Urinary bladder (tissue), 4 donors: ENCODE results near the gene ARHGAP24. TPM values are rescaled to one million over a fixed set of nuclear protein-coding genes. Genes with fewer than 3 reads are reported as not detected.
"Not testable (repeated sequence)": the region's sequence is repeated elsewhere in the genome, so short reads cannot be mapped to it uniquely, and the experiment has no call there.

ENCODE experiments used
- DNase-seq: peaks from one replicate; pipeline ENCODE4 v3.0.0-alpha.2; 2015; ENCODE audit errors: extremely low spot score
- H3K27ac ChIP-seq: one replicate; pipeline ENCODE4 v1.5.1; 2013; ENCODE audit warnings: low read depth, mild to moderate bottlenecking, moderate library complexity
- H3K36me3 ChIP-seq: one replicate; pipeline ENCODE4 v1.6.1; 2013; ENCODE audit warnings: mild to moderate bottlenecking, moderate library complexity; ENCODE audit not compliant: insufficient read depth
- H3K4me1 ChIP-seq: one replicate; pipeline ENCODE4 v1.6.1; 2013; ENCODE audit warnings: mild to moderate bottlenecking, moderate library complexity; ENCODE audit not compliant: insufficient read depth
- H3K4me3 ChIP-seq: one replicate; pipeline ENCODE4 v1.5.1; 2013; ENCODE audit warnings: low read depth, low read length
- WGBS: extraction: QIAGEN DNeasy Blood & Tissue Kit; methylation state at CpG from one replicate; pipeline ENCODE4 v1.1.7; 2013; 5-methylcytosine and 5-hydroxymethylcytosine counted together
- polyA plus RNA-seq: library from polyadenylated mRNA; stranded (reverse); fragments of 200-250 nt; gene quantifications from one replicate; pipeline ENCODE4 v1.2.3, GENCODE V29; 2013
- total RNA-seq: library from RNA; depleted of rRNA; stranded (reverse); fragments of >200 nt; gene quantifications from one replicate; pipeline ENCODE4 v1.2.3, GENCODE V29; 2014
- donor health status: healthy with polysubstance abuse.
- donor health status: healthy.

Gene ARHGAP24
- total and polyA plus RNA-seq, 2 donors: 17.5 to 81.0 TPM

- no peak for DNase-seq
- Histone ChIP-seq H3K36me3 (no peaks in the 10 kb centered on the region), H3K4me3 (no peak overlapping the region), H3K27ac (no peak overlapping the region), H3K4me1 (no peaks in the 10 kb centered on the region)
- 81% methylated on average over 2 of the region's 2 CpGs for WGBS
Measured at GRCh38 chr4:85798012-85798770, 323.2 kb downstream of the ARHGAP24 start.

- 88% methylated on average over 4 of the region's 4 CpGs for WGBS
- no peaks in the 10 kb centered on the region for H3K36me3 ChIP-seq
- no peak overlapping the region for H3K4me3 ChIP-seq
- no peaks in the 10 kb centered on the region for H3K4me1 ChIP-seq
- no peak overlapping the region for H3K27ac ChIP-seq
- DNase-seq: no peak
Measured at GRCh38 chr4:85803856-85804255, 328.9 kb downstream of the ARHGAP24 start.

GRCh38 chr4:85805891-85806290 lies 330.9 kb downstream of the ARHGAP24 start:
- Histone ChIP-seq H3K4me1 (no peaks in the 10 kb centered on the region), H3K27ac (no peak overlapping the region), H3K36me3 (no peaks in the 10 kb centered on the region), H3K4me3 (no peak overlapping the region)
- 68% methylated on average over 1 of the region's 1 CpG for WGBS
- DNase-seq: no peak

GRCh38 chr4:85806334-85806733 lies 331.4 kb downstream of the ARHGAP24 start:
- no peak overlapping the region for H3K4me3 ChIP-seq
- H3K27ac ChIP-seq: no peak overlapping the region
- DNase-seq: no peak
- H3K4me1 ChIP-seq: no peaks in the 10 kb centered on the region
- no peaks in the 10 kb centered on the region for H3K36me3 ChIP-seq

- no peak for DNase-seq
- H3K36me3 ChIP-seq: no peaks in the 10 kb centered on the region
- H3K4me3 ChIP-seq: no peak overlapping the region
- WGBS: 62% methylated on average over 3 of the region's 3 CpGs
- H3K27ac ChIP-seq: no peak overlapping the region
- no peaks in the 10 kb centered on the region for H3K4me1 ChIP-seq
Measured at GRCh38 chr4:85807247-85807950, 332.4 kb downstream of the ARHGAP24 start.

- WGBS: 40% methylated on average over 2 of the region's 2 CpGs
- Histone ChIP-seq H3K27ac (no peak overlapping the region), H3K4me3 (no peak overlapping the region), H3K4me1 (no peaks in the 10 kb centered on the region), H3K36me3 (no peaks in the 10 kb centered on the region)
- DNase-seq: no peak
Measured at GRCh38 chr4:85808104-85808503, 333.2 kb downstream of the ARHGAP24 start.

- no peak overlapping the region for H3K27ac ChIP-seq
- H3K4me1 ChIP-seq: no peaks in the 10 kb centered on the region
- H3K4me3 ChIP-seq: no peak overlapping the region
- DNase-seq: no peak
- H3K36me3 ChIP-seq: no peaks in the 10 kb centered on the region
Measured at GRCh38 chr4:85808864-85809263, 333.9 kb downstream of the ARHGAP24 start.

GRCh38 chr4:85812776-85813175 lies 337.8 kb downstream of the ARHGAP24 start:
- no peaks in the 10 kb centered on the region for H3K36me3 ChIP-seq
- no peak overlapping the region for H3K4me3 ChIP-seq
- no peak overlapping the region for H3K27ac ChIP-seq
- no peaks in the 10 kb centered on the region for H3K4me1 ChIP-seq
- WGBS: 88% methylated on average over 4 of the region's 4 CpGs
- no peak for DNase-seq

- Histone ChIP-seq H3K4me1 (no peaks in the 10 kb centered on the region), H3K27ac (no peak overlapping the region), H3K36me3 (no peaks in the 10 kb centered on the region), H3K4me3 (no peak overlapping the region)
- no peak for DNase-seq
- 84% methylated on average over 7 of the region's 7 CpGs for WGBS
Measured at GRCh38 chr4:85815796-85816459, 341.0 kb downstream of the ARHGAP24 start.

GRCh38 chr4:85818700-85819099 lies 343.8 kb downstream of the ARHGAP24 start:
- H3K27ac ChIP-seq: no peak overlapping the region
- WGBS: 56% methylated on average over 3 of the region's 3 CpGs
- H3K36me3 ChIP-seq: no peaks in the 10 kb centered on the region
- H3K4me3 ChIP-seq: no peak overlapping the region
- DNase-seq: no peak
- no peaks in the 10 kb centered on the region for H3K4me1 ChIP-seq

GRCh38 chr4:85820101-85820500 lies 345.2 kb downstream of the ARHGAP24 start:
- not testable (repeated sequence) for H3K4me3 ChIP-seq

GRCh38 chr4:85821688-85822455 lies 346.9 kb downstream of the ARHGAP24 start:
- 96% methylated on average over 2 of the region's 2 CpGs for WGBS
- no peak for DNase-seq
- no peak overlapping the region for H3K4me3 ChIP-seq
- H3K27ac ChIP-seq: no peak overlapping the region
- no peaks in the 10 kb centered on the region for H3K4me1 ChIP-seq
- H3K36me3 ChIP-seq: no peaks in the 10 kb centered on the region

More at GRCh38 chr4:85820101-85820500, 345.2 kb downstream of the ARHGAP24 start:
- not testable (repeated sequence) for H3K4me1 ChIP-seq, H3K27ac ChIP-seq, DNase-seq, H3K36me3 ChIP-seq

- 49% methylated on average over 1 of the region's 1 CpG for WGBS
- Histone ChIP-seq H3K4me3 (no peak overlapping the region), H3K4me1 (no peaks in the 10 kb centered on the region), H3K36me3 (no peaks in the 10 kb centered on the region), H3K27ac (no peak overlapping the region)
- DNase-seq: no peak
Measured at GRCh38 chr4:85823295-85823694, 348.3 kb downstream of the ARHGAP24 start.
